ENCODE measurements around the gene ORAI2. TPM values are rescaled to one million over a fixed set of nuclear protein-coding genes. Genes with fewer than 3 reads are reported as not detected.

Gene ORAI2
- total and polyA plus RNA-seq, 2 experiments from 2014 or later, result 20.4 to 25.5 TPM

GRCh38 chr7:102429141-102429899, 4.1 kb upstream of the ORAI2 start:
- Histone ChIP-seq H3K4me1 (ENCODE audit: low read depth) (peaks cover 4% of the 10 kb centered on the region), H3K27me3 (no peaks in the 10 kb centered on the region), H3K4me3 (no peak overlapping the region), H3K27ac (peak overlapping the region; percentile 28), H3K36me3 (peaks cover 9% of the 10 kb centered on the region), H3K9me3 (ENCODE audit: low read depth) (no peaks in the 10 kb centered on the region)
- no peak for DNase-seq (ENCODE audit: low read depth in 1 of 2, low spot score in 1 of 2)
- TF ChIP-seq CTCF (IDR thresholded peaks at IDR 0.05; ENCODE audit: low read depth, low read length), result no peak

GRCh38 chr7:102431617-102432298, 1.6 kb upstream of the ORAI2 start:
- H3K9me3 ChIP-seq (ENCODE audit: low read depth), result no peaks in the 10 kb centered on the region
- no peak for TF ChIP-seq CTCF (IDR thresholded peaks at IDR 0.05; ENCODE audit: low read depth, low read length)
- H3K4me3 ChIP-seq, result no peak overlapping the region
- H3K36me3 ChIP-seq, result no peaks in the 10 kb centered on the region
- no peaks in the 10 kb centered on the region for H3K27me3 ChIP-seq
- H3K4me1 ChIP-seq (ENCODE audit: low read depth), result peaks cover 4% of the 10 kb centered on the region
- H3K27ac ChIP-seq, result peak overlapping the region; percentile 62
- peak in 1 of 2 donors; percentile 19 for DNase-seq (ENCODE audit: low read depth in 1 of 2, low spot score in 1 of 2)

- H3K4me1 ChIP-seq (ENCODE audit: low read depth), result peaks cover 4% of the 10 kb centered on the region
- TF ChIP-seq CTCF (IDR thresholded peaks at IDR 0.05; ENCODE audit: low read depth, low read length), result no peak
- peak overlapping the region; percentile 87 for H3K4me3 ChIP-seq
- peak in 1 of 2 donors; percentile 20 for DNase-seq (ENCODE audit: low read depth in 1 of 2, low spot score in 1 of 2)
- no peaks in the 10 kb centered on the region for H3K9me3 ChIP-seq (ENCODE audit: low read depth)
- no peaks in the 10 kb centered on the region for H3K36me3 ChIP-seq
- no peaks in the 10 kb centered on the region for H3K27me3 ChIP-seq
- no peak overlapping the region for H3K27ac ChIP-seq
Measured at GRCh38 chr7:102432442-102433218, 745 bp upstream of the ORAI2 start.

GRCh38 chr7:102434039-102434486, 688 bp downstream of the ORAI2 start:
- Histone ChIP-seq H3K4me3 (peak overlapping the region; percentile 87), H3K4me1 (ENCODE audit: low read depth) (peaks cover 4% of the 10 kb centered on the region), H3K36me3 (no peaks in the 10 kb centered on the region), H3K27me3 (no peaks in the 10 kb centered on the region), H3K9me3 (ENCODE audit: low read depth) (no peaks in the 10 kb centered on the region), H3K27ac (no peak overlapping the region)
- TF ChIP-seq CTCF (IDR thresholded peaks at IDR 0.05; ENCODE audit: low read depth, low read length), result no peak
- peak in 1 of 2 donors; percentile 50 for DNase-seq (ENCODE audit: low read depth in 1 of 2, low spot score in 1 of 2)

- DNase-seq (ENCODE audit: low read depth in 1 of 2, low spot score in 1 of 2), result no peak
- TF ChIP-seq CTCF (IDR thresholded peaks at IDR 0.05; ENCODE audit: low read depth, low read length), result no peak
- no peaks in the 10 kb centered on the region for H3K9me3 ChIP-seq (ENCODE audit: low read depth)
Measured at GRCh38 chr7:102436118-102436517, 2.7 kb downstream of the ORAI2 start.

More at GRCh38 chr7:102436118-102436517, 2.7 kb downstream of the ORAI2 start:
- no peaks in the 10 kb centered on the region for H3K27me3 ChIP-seq
- no peak overlapping the region for H3K4me3 ChIP-seq
- H3K4me1 ChIP-seq (ENCODE audit: low read depth), result peaks cover 4% of the 10 kb centered on the region
- H3K27ac ChIP-seq, result no peak overlapping the region
- no peaks in the 10 kb centered on the region for H3K36me3 ChIP-seq
